Esophagus squamous epithelium (tissue), 4 donors: ENCODE measurements around the gene NRXN3.

ENCODE experiments used
- CTCF ChIP-seq, 6 experiments: fragments of 450-650 bp in 4 of 6; fragments of 200-600 bp in 2 of 6; sonication (generic) in 2 of 6; IDR thresholded peaks; one replicate each; pipeline ENCODE4 v1.5.1; 2016 to 2019; ENCODE audit warnings: antibody characterized with exemption in 6 of 6, mild to moderate bottlenecking in 4 of 6, moderate library complexity in 4 of 6
- POLR2A ChIP-seq, 4 donors: fragments of 450-650 bp; IDR thresholded peaks; one replicate each; pipeline ENCODE4 v1.6.1; 2017; ENCODE audit warnings: antibody characterized with exemption in 4 of 4, mild to moderate bottlenecking in 4 of 4, moderate library complexity in 3 of 4

GRCh38 chr14:78968265-78968664 is 798.1 kb downstream of the NRXN3 start:
- TF ChIP-seq CTCF (IDR thresholded peaks at IDR 0.05), result no peak
- no peak for TF ChIP-seq POLR2A (IDR thresholded peaks at IDR 0.05)
